CD14-positive monocyte (primary cell): ENCODE measurements around the gene MEOX1. TPM values are rescaled to one million over a fixed set of nuclear protein-coding genes. Genes with fewer than 3 reads are reported as not detected.

Experiments
- DNase-seq, 3 donors: peaks; one replicate each; pipeline ENCODE4 v3.0.0-alpha.2; 2011 to 2022
- H2AFZ ChIP-seq: 2 replicates; pipeline ENCODE4 v1.6.0; 2012; ENCODE audit warnings: mild to moderate bottlenecking, low read depth, low read length, inconsistent platforms; ENCODE audit not compliant: insufficient read depth, poor library complexity, severe bottlenecking
- H3K27ac ChIP-seq, 2 donors: 1 replicate in 1 of 2; 2 replicates in 1 of 2; pipeline ENCODE4 v1.5.1; 2012 to 2013; ENCODE audit warnings: low read length in 2 of 2, control low read depth in 1 of 2, inconsistent platforms in 1 of 2, low read depth in 1 of 2, mild to moderate bottlenecking in 1 of 2
- H3K27me3 ChIP-seq, 2 donors: one replicate each; pipeline versions ENCODE4 v1.6.0 to v1.6.1; 2011 to 2013; ENCODE audit warnings: low read length in 2 of 2; ENCODE audit not compliant: control insufficient read depth in 2 of 2, insufficient read depth in 2 of 2
- H3K36me3 ChIP-seq, 2 donors: replicated peaks in 1 of 2; 1 replicate in 1 of 2; 2 replicates in 1 of 2; pipeline versions ENCODE4 v1.5.1 to v1.6.1; 2012 to 2013; ENCODE audit warnings: low read length in 2 of 2, control low read depth in 1 of 2, inconsistent platforms in 1 of 2, mild to moderate bottlenecking in 1 of 2; ENCODE audit not compliant: insufficient read depth in 2 of 2, control insufficient read depth in 1 of 2
- H3K4me1 ChIP-seq, 2 donors: 1 replicate in 1 of 2; 2 replicates in 1 of 2; pipeline versions ENCODE4 v1.5.1 to v1.6.1; 2012 to 2013; ENCODE audit warnings: low read length in 2 of 2, control low read depth in 1 of 2, inconsistent platforms in 1 of 2, mild to moderate bottlenecking in 1 of 2, moderate library complexity in 1 of 2; ENCODE audit not compliant: insufficient read depth in 2 of 2, control insufficient read depth in 1 of 2
- H3K4me2 ChIP-seq: replicated peaks from 2 replicates; pipeline ENCODE3; 2012; ENCODE audit warnings: low read length, moderate library complexity, mild to moderate bottlenecking; ENCODE audit not compliant: poor library complexity, severe bottlenecking; ENCODE audit errors: extremely low read depth
- H3K4me3 ChIP-seq, 3 experiments: fragments of 200-600 bp in 1 of 3; sonication (generic) in 1 of 3; replicated peaks in 1 of 3; 1 replicate in 2 of 3; 2 replicates in 1 of 3; pipeline ENCODE4 v1.5.1; 2011 to 2013; ENCODE audit warnings: low read length in 3 of 3, mild to moderate bottlenecking in 3 of 3, control low read depth in 2 of 3, low read depth in 2 of 3, inconsistent platforms in 1 of 3, moderate library complexity in 1 of 3
- H3K79me2 ChIP-seq: 2 replicates; pipeline ENCODE4 v1.6.0; 2012; ENCODE audit warnings: mild to moderate bottlenecking, control low read depth, inconsistent platforms, low read length, moderate library complexity; ENCODE audit not compliant: insufficient read depth
- H3K9ac ChIP-seq: 2 replicates; pipeline ENCODE4 v1.6.0; 2017; ENCODE audit warnings: low read length, mild to moderate bottlenecking; ENCODE audit not compliant: insufficient read depth, poor library complexity, severe bottlenecking
- H3K9me3 ChIP-seq, 2 donors: replicated peaks in 1 of 2; 1 replicate in 1 of 2; 2 replicates in 1 of 2; pipeline versions ENCODE4 v1.5.1 to v1.6.1; 2012 to 2013; ENCODE audit warnings: low read length in 2 of 2, control low read depth in 1 of 2; ENCODE audit not compliant: control insufficient read depth in 1 of 2, insufficient read depth in 1 of 2
- H4K20me1 ChIP-seq: 2 replicates; pipeline ENCODE4 v1.6.0; 2012; ENCODE audit warnings: mild to moderate bottlenecking, low read length, control low read depth, moderate library complexity; ENCODE audit not compliant: insufficient read depth
- H3K27ac Mint-ChIP-seq, 7 donors: one replicate each; pipeline ENCODE4 v1.8.0; 2020; ENCODE audit warnings: mild to moderate bottlenecking in 7 of 7, mixed read lengths in 7 of 7, moderate library complexity in 6 of 7, inconsistent platforms in 2 of 7
- H3K27me3 Mint-ChIP-seq, 3 donors: one replicate each; pipeline ENCODE4 v1.8.0; 2021 to 2022; ENCODE audit warnings: low read depth in 3 of 3, mild to moderate bottlenecking in 3 of 3, mixed read lengths in 3 of 3, moderate library complexity in 3 of 3, inconsistent platforms in 1 of 3
- H3K36me3 Mint-ChIP-seq, 2 donors: one replicate each; pipeline ENCODE4 v1.8.0; 2020; ENCODE audit warnings: mixed read lengths in 2 of 2, inconsistent platforms in 1 of 2, mild to moderate bottlenecking in 1 of 2
- H3K4me1 Mint-ChIP-seq: one replicate; pipeline ENCODE4 v1.8.0; 2020; ENCODE audit warnings: mild to moderate bottlenecking, mixed read lengths
- H3K4me3 Mint-ChIP-seq, 2 donors: one replicate each; pipeline ENCODE4 v1.8.0; 2020; ENCODE audit warnings: mild to moderate bottlenecking in 2 of 2, mixed read lengths in 2 of 2, moderate library complexity in 1 of 2
- H3K9me3 Mint-ChIP-seq, 7 donors: one replicate each; pipeline ENCODE4 v1.8.0; 2020 to 2022; ENCODE audit warnings: mixed read lengths in 7 of 7, mild to moderate bottlenecking in 6 of 7, moderate library complexity in 6 of 7, inconsistent platforms in 2 of 7
- WGBS: methylation state at CpG from one replicate; pipeline ENCODE4 v1.1.5; 2013; ENCODE audit warnings: missing lambda C conversion rate; ENCODE audit not compliant: insufficient coverage; 5-methylcytosine and 5-hydroxymethylcytosine counted together
- intact Hi-C, 2 donors: fragments of 100-400 bp; cut with micrococcal nuclease; formaldehyde crosslinking; loops; one replicate each; pipeline versions ENCODE4 v1.15.0 to v1.15.1; 2023
- polyA plus RNA-seq, 3 donors: library from polyadenylated mRNA; depleted of rRNA in 1 of 3; unstranded in 2 of 3; stranded (reverse) in 1 of 3; fragments of 300-500 nt in 2 of 3; fragments of >200 nt in 1 of 3; fragmentation: Illumina TruSeq in 2 of 3; gene quantifications; 1 replicate in 2 of 3; 2 replicates in 1 of 3; pipeline ENCODE4 v1.2.3, GENCODE V29; 2012 to 2021
- TF ChIP-seq, protein P1 (sequence below): fragments of 200-600 bp; IDR thresholded peaks from one replicate; pipeline ENCODE4 v1.8.0; 2022; ENCODE audit warnings: antibody characterized with exemption, mild to moderate bottlenecking

Gene MEOX1
- polyA plus RNA-seq, 3 donors, result 0.06 TPM; not detected in 2

DNA sequence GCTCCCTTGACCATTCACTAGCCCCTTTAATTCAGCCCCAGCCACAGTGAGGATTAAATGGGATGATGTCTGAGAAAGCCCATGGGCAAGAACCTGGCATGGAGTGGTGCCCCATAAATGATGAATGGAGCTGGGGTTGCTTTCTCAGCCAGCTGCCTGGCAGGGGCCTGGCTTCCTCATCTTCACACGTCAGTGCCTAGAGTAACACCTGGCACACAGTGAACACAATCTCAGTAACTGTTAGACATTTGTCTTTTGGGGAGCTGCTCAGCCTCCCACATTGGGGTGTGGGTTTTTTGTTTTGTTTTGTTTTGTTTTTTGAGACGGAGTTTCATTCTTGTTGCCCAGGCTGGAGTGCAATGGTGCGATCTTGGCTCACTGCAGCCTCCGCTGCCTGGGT is 47.5 kb upstream of the MEOX1 start:
- H3K27ac Mint-ChIP-seq, result no peak overlapping the region
- TF ChIP-seq, protein P1, sequence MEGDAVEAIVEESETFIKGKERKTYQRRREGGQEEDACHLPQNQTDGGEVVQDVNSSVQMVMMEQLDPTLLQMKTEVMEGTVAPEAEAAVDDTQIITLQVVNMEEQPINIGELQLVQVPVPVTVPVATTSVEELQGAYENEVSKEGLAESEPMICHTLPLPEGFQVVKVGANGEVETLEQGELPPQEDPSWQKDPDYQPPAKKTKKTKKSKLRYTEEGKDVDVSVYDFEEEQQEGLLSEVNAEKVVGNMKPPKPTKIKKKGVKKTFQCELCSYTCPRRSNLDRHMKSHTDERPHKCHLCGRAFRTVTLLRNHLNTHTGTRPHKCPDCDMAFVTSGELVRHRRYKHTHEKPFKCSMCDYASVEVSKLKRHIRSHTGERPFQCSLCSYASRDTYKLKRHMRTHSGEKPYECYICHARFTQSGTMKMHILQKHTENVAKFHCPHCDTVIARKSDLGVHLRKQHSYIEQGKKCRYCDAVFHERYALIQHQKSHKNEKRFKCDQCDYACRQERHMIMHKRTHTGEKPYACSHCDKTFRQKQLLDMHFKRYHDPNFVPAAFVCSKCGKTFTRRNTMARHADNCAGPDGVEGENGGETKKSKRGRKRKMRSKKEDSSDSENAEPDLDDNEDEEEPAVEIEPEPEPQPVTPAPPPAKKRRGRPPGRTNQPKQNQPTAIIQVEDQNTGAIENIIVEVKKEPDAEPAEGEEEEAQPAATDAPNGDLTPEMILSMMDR, result no peak
- H3K4me1 ChIP-seq, result peaks cover 9 to 13% of the 10 kb centered on the region in 2 donors
- H4K20me1 ChIP-seq, result no peaks in the 10 kb centered on the region
- H3K27me3 ChIP-seq, result peaks cover 15 to 21% of the 10 kb centered on the region in 2 donors
- intact Hi-C loops, result no loop called here
- no peak overlapping the region for H3K27ac ChIP-seq
- peaks cover 0 to 3% (median 0%) of the 10 kb centered on the region in 7 donors for H3K9me3 Mint-ChIP-seq
- H3K36me3 ChIP-seq, result no peaks in the 10 kb centered on the region
- WGBS, result 88% methylated on average over 1 of the region's 4 CpGs
- no peak overlapping the region for H3K9ac ChIP-seq
- H3K4me2 ChIP-seq, result no peak overlapping the region
- DNase-seq, result no peak
- H3K4me1 Mint-ChIP-seq, result peaks cover 13% of the 10 kb centered on the region
- H3K9me3 ChIP-seq, result no peaks in the 10 kb centered on the region
- no peak overlapping the region for H3K4me3 ChIP-seq
- no peaks in the 10 kb centered on the region for H3K79me2 ChIP-seq
- no peak overlapping the region for H3K4me3 Mint-ChIP-seq
- no peak overlapping the region for H2AFZ ChIP-seq
- no peaks in the 10 kb centered on the region for H3K36me3 Mint-ChIP-seq
- peaks cover 24 to 40% (median 26%) of the 10 kb centered on the region in 3 donors for H3K27me3 Mint-ChIP-seq

DNA sequence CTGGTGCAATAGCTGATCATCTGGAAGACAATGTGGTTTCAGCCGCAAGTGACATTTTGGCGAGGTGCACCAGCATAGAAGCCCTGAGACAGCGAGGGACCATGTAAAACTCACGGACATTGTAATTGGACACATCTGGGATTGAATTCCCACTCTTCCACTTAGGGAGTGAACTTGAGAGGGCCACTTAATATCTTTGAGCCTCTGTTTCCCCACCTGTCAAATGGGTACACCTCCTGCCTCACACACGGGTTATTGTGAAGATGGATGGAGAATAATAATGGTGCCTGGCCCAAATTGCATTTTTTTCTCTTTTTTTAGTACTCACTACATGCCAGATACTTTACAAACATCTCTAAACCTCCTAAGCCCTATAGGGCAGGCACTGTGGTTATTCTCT is 45.5 kb upstream of the MEOX1 start:
- H3K4me2 ChIP-seq, result no peak overlapping the region
- no peak overlapping the region for H3K4me3 Mint-ChIP-seq
- H3K9me3 ChIP-seq, result peaks cover 4 to 6% of the 10 kb centered on the region in 2 donors
- no peak overlapping the region for H3K27ac Mint-ChIP-seq
- TF ChIP-seq, protein P1, result no peak
- no peak overlapping the region for H3K4me3 ChIP-seq
- no peaks in the 10 kb centered on the region for H4K20me1 ChIP-seq
- H3K79me2 ChIP-seq, result no peaks in the 10 kb centered on the region
- H3K36me3 ChIP-seq, result no peaks in the 10 kb centered on the region
- H3K27me3 Mint-ChIP-seq, result peaks cover 13 to 30% (median 20%) of the 10 kb centered on the region in 3 donors
- H3K36me3 Mint-ChIP-seq, result peaks cover 0 to 2% of the 10 kb centered on the region in 2 donors
- peaks cover 3 to 6% of the 10 kb centered on the region in 2 donors for H3K27me3 ChIP-seq
- intact Hi-C loops, result no loop called here
- DNase-seq, result no peak
- H3K4me1 Mint-ChIP-seq, result peaks cover 6% of the 10 kb centered on the region
- no peaks in the 10 kb centered on the region for H3K4me1 ChIP-seq
- WGBS, result 85% methylated on average over 4 of the region's 5 CpGs
- peaks cover 6 to 8% (median 7%) of the 10 kb centered on the region in 7 donors for H3K9me3 Mint-ChIP-seq
- no peak overlapping the region for H3K27ac ChIP-seq
- no peak overlapping the region for H2AFZ ChIP-seq
- no peak overlapping the region for H3K9ac ChIP-seq
